ENCODE results near the gene VENTX. TPM values are rescaled to one million over a fixed set of nuclear protein-coding genes. Genes with fewer than 3 reads are reported as not detected.

Gene VENTX
- total and polyA plus RNA-seq, 10 of the 15 experiments (the other 5 are each of a cell fraction or from before 2014, with no cell fraction given): 0.05 TPM; not detected in 9

DNA sequence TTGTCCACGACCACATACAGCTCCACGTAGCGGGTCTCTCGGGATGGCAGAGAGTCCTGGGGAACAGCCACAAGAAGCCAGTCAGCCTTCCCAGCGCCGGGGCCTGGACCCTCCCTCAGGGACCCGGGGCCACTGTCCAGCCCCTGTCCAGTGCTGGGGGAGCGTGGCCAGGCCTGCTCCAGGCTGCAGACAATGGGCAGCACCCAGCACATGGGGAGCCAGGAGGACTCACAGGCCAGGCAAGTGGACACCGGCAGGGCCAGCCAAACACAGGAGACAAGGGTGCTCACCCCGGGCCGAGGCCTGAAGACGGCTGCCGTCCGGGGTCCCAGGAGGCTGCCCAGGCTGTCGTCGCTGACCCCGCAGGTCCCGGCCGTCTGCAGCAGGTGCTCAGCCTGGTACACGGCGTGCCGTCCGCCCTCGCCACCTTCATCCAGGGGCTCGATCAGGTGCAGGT, 35.3 kb downstream of the VENTX start:
- FAIRE-seq: no peak
- CTCF ChIA-PET: no interaction called here
- RAD21 ChIA-PET (ENCODE audit: unreplicated experiment): no interaction called here
- H3K9ac ChIP-seq (ENCODE audit: control insufficient read depth, insufficient read depth, low read length): no peak overlapping the region
- H3K4me1 ChIP-seq (ENCODE audit: control insufficient read depth, insufficient read depth, low read length): peaks cover 22% of the 10 kb centered on the region
- SMC1A ChIA-PET (ENCODE audit: uncharacterized antibody, unreplicated experiment): no interaction called here
- no peaks in the 10 kb centered on the region for H3K9me3 ChIP-seq (replicated peaks; ENCODE audit: control insufficient read depth, insufficient read depth, low read length)
- no peaks in the 10 kb centered on the region; the same call in 1 of the 2 replicates for H4K20me1 ChIP-seq (ENCODE audit: control insufficient read depth, insufficient read depth)
- H3K27me3 ChIP-seq (replicated peaks in 1 of 2; ENCODE audit: control insufficient read depth in 2 of 2, insufficient read depth in 2 of 2, low read length in 1 of 2): no peaks in the 10 kb centered on the region
- peaks cover 6 to 35% of the 10 kb centered on the region in 2 experiments for H3K36me3 ChIP-seq (ENCODE audit: control insufficient read depth in 2 of 2, insufficient read depth in 2 of 2, low read length in 1 of 2)
- WGBS (ENCODE audit: insufficient coverage, insufficient replicate concordance, low lambda C conversion rate, missing lambda C conversion rate): 89% methylated on average over 19 of the region's 25 CpGs
- in situ Hi-C loops (cut with MboI): no loop called here
- H2AFZ ChIP-seq (ENCODE audit: control insufficient read depth, low read depth, low read length): no peak overlapping the region
- TF ChIP-seq ZNF687 (IDR thresholded peaks at IDR 0.05) (no peak), PML (IDR thresholded peaks at IDR 0.05; ENCODE audit: low read length) (no peak), MEF2A (IDR thresholded peaks at IDR 0.05; ENCODE audit: insufficient read depth, low read depth, low read length) (no peak), RELB (IDR thresholded peaks at IDR 0.05; ENCODE audit: low read depth) (no peak), EED (IDR thresholded peaks at IDR 0.05; ENCODE audit: low read depth) (no peak), TAF1 (IDR thresholded peaks at IDR 0.05; ENCODE audit: borderline replicate concordance, low read depth, low read length) (no peak)
- TF ChIP-seq, protein P1, sequence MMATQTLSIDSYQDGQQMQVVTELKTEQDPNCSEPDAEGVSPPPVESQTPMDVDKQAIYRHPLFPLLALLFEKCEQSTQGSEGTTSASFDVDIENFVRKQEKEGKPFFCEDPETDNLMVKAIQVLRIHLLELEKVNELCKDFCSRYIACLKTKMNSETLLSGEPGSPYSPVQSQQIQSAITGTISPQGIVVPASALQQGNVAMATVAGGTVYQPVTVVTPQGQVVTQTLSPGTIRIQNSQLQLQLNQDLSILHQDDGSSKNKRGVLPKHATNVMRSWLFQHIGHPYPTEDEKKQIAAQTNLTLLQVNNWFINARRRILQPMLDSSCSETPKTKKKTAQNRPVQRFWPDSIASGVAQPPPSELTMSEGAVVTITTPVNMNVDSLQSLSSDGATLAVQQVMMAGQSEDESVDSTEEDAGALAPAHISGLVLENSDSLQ (IDR thresholded peaks at IDR 0.05): no peak
- TF ChIP-seq, protein P2, sequence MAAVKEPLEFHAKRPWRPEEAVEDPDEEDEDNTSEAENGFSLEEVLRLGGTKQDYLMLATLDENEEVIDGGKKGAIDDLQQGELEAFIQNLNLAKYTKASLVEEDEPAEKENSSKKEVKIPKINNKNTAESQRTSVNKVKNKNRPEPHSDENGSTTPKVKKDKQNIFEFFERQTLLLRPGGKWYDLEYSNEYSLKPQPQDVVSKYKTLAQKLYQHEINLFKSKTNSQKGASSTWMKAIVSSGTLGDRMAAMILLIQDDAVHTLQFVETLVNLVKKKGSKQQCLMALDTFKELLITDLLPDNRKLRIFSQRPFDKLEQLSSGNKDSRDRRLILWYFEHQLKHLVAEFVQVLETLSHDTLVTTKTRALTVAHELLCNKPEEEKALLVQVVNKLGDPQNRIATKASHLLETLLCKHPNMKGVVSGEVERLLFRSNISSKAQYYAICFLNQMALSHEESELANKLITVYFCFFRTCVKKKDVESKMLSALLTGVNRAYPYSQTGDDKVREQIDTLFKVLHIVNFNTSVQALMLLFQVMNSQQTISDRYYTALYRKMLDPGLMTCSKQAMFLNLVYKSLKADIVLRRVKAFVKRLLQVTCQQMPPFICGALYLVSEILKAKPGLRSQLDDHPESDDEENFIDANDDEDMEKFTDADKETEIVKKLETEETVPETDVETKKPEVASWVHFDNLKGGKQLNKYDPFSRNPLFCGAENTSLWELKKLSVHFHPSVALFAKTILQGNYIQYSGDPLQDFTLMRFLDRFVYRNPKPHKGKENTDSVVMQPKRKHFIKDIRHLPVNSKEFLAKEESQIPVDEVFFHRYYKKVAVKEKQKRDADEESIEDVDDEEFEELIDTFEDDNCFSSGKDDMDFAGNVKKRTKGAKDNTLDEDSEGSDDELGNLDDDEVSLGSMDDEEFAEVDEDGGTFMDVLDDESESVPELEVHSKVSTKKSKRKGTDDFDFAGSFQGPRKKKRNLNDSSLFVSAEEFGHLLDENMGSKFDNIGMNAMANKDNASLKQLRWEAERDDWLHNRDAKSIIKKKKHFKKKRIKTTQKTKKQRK (IDR thresholded peaks at IDR 0.05; ENCODE audit: low read depth, low read length): no peak
- TF ChIP-seq, protein P3, sequence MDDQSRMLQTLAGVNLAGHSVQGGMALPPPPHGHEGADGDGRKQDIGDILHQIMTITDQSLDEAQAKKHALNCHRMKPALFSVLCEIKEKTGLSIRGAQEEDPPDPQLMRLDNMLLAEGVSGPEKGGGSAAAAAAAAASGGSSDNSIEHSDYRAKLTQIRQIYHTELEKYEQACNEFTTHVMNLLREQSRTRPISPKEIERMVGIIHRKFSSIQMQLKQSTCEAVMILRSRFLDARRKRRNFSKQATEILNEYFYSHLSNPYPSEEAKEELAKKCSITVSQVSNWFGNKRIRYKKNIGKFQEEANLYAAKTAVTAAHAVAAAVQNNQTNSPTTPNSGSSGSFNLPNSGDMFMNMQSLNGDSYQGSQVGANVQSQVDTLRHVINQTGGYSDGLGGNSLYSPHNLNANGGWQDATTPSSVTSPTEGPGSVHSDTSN (IDR thresholded peaks at IDR 0.05; ENCODE audit: insufficient replicate concordance, low read depth, low read length): no peak
- ATAC-seq: no peak
- no peak overlapping the region for H3K4me2 ChIP-seq (ENCODE audit: control insufficient read depth, insufficient read depth)
- peaks cover 23% of the 10 kb centered on the region for H3K79me2 ChIP-seq (ENCODE audit: control insufficient read depth, insufficient read depth, low read length)
- BruUV-seq (replicated peaks): no TSS peak
- no peak overlapping the region for H3K27ac ChIP-seq (ENCODE audit: control insufficient read depth, insufficient read depth)
- H3K4me3 ChIP-seq: no peak overlapping the region
- POLR2A ChIA-PET: no interaction called here
- intact Hi-C loops (cut with micrococcal nuclease; ENCODE audit: unreplicated experiment): no loop called here
- no peak for DNase-seq (ENCODE audit: low read depth, low spot score)
